Activated CD8-positive, alpha-beta memory T cell treated with anti-CD3 and anti-CD28 coated beads, Interleukin-2, amount 10 ng/mL, durations not matched to agents 7 days and 5 days (primary cell): ENCODE results near the gene TMEM203. TPM values are rescaled to one million over a fixed set of nuclear protein-coding genes. Genes with fewer than 3 reads are reported as not detected.
"Not testable (repeated sequence)": the region's sequence is repeated elsewhere in the genome, so short reads cannot be mapped to it uniquely, and the experiment has no call there.

ENCODE experiments used
- ATAC-seq: fragments of 150-1000 bp; cut with Tn5 transposase; one replicate; pipeline ENCODE4 v1.10.0; 2021; ENCODE audit warnings: moderate library complexity
- CTCF ChIA-PET: fragments of 350-600 bp; sonication (Branson Sonifier 250); formaldehyde crosslinking; loops from one replicate; lab custom pipeline; 2021; ENCODE audit warnings: antibody characterized with exemption; lab: Charles Lee
- DNase-seq: peaks from one replicate; pipeline ENCODE4 v3.0.0-alpha.2; 2020
- H3K27ac Mint-ChIP-seq: one replicate; pipeline ENCODE4 v1.8.0; 2021; ENCODE audit warnings: mild to moderate bottlenecking, mixed read lengths
- H3K27me3 Mint-ChIP-seq: one replicate; pipeline ENCODE4 v1.8.0; 2021; ENCODE audit warnings: mixed read lengths
- H3K36me3 Mint-ChIP-seq: one replicate; pipeline ENCODE4 v1.8.0; 2021; ENCODE audit warnings: mild to moderate bottlenecking, mixed read lengths
- H3K4me1 Mint-ChIP-seq: one replicate; pipeline ENCODE4 v1.8.0; 2021; ENCODE audit warnings: mixed read lengths
- H3K4me3 Mint-ChIP-seq: one replicate; pipeline ENCODE4 v1.8.0; 2021; ENCODE audit warnings: mild to moderate bottlenecking, moderate library complexity, mixed read lengths
- H3K9me3 Mint-ChIP-seq: one replicate; pipeline ENCODE4 v1.8.0; 2022; ENCODE audit warnings: low read depth, mixed read lengths
- total RNA-seq, 2 experiments: library from RNA; stranded (reverse); gene quantifications; one replicate each; pipeline ENCODE4 v1.2.3, GENCODE V29; 2021

TMEM203 gene
- total RNA-seq, 2 experiments from 2014 or later = 32.2 to 36.9 TPM

GRCh38 chr9:137245450-137246421 is 40.3 kb upstream of the TMEM203 start:
- peaks cover 19% of the 10 kb centered on the region for H3K4me1 Mint-ChIP-seq
- DNase-seq = no peak
- H3K27me3 Mint-ChIP-seq = no peaks in the 10 kb centered on the region
- H3K27ac Mint-ChIP-seq = no peak overlapping the region
- no peak for ATAC-seq
- H3K4me3 Mint-ChIP-seq = no peak overlapping the region
- CTCF ChIA-PET = interaction anchor here (1.5 to 5.2 kb wide), 2 partner anchors 9 kb away, joined by 3 to 23 read pairs; no protein-coding TSS in a partner anchor
- peaks cover 21% of the 10 kb centered on the region for H3K36me3 Mint-ChIP-seq
- no peaks in the 10 kb centered on the region for H3K9me3 Mint-ChIP-seq

GRCh38 chr9:137244486-137245449 is 39.3 kb upstream of the TMEM203 start:
- Mint-ChIP-seq H3K4me3 (no peak overlapping the region), H3K9me3 (no peaks in the 10 kb centered on the region), H3K27me3 (no peaks in the 10 kb centered on the region), H3K4me1 (peaks cover 19% of the 10 kb centered on the region), H3K27ac (no peak overlapping the region), H3K36me3 (peaks cover 21% of the 10 kb centered on the region)
- CTCF ChIA-PET = interaction anchor here (1.5 to 6.1 kb wide), 3 partner anchors 8 to 10 kb away, joined by 3 to 46 read pairs (median 23); partner anchors contain the start of gene NELFB
- ATAC-seq = no peak
- DNase-seq = no peak

DNA sequence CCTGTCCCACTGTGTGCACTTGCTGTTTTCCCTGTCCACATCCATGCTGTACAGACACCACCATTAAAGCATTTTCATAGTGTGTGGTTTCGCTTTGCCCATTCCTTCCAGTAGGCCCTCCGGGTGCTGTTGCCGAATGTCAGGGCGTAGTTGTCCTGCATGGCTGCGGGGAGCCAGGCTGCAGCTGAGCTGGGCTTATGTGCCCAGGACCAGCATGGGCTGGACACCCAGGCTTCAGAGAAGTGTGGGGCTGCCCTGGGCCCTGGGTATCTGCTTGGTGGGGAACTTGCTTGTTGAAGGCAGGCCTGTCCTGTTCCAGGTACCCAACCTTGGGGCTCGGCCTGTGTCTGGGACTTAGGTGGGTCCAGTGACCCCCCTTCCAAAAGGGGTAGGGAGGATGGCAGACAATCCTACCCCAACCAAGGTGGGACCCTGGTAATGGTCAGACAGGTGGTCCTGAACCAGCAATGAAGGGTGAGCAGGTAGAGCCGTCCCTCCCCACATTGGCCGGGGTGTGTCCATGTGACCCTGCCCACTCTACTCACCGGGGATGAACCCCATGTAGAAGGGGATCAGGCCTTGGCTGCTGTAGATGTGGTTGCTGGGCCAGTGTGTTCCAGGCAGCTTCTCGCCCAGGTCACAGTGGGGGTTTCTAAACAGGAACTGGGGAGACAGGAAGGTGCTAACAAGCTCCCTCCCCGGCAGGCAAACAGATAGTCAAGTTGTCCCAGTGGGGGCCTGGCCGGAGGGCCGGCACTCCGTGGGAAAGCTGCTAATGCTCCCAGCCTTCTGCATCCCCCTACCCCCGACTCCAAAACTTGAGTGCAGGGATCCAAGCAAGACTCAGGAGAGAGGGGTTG is 38.4 kb upstream of the TMEM203 start:
- H3K4me3 Mint-ChIP-seq = peak overlapping the region; percentile 30
- no peaks in the 10 kb centered on the region for H3K9me3 Mint-ChIP-seq
- no peaks in the 10 kb centered on the region for H3K27me3 Mint-ChIP-seq
- H3K36me3 Mint-ChIP-seq = peaks cover 21% of the 10 kb centered on the region
- no peak for ATAC-seq
- H3K4me1 Mint-ChIP-seq = peaks cover 23% of the 10 kb centered on the region
- CTCF ChIA-PET = interaction anchor here (1.4 to 6.1 kb wide), 2 partner anchors 11 to 215 kb away, joined by 3 to 46 read pairs; partner anchors contain the start of gene NELFB
- H3K27ac Mint-ChIP-seq = no peak overlapping the region
- peak; percentile 53 for DNase-seq

- H3K9me3 Mint-ChIP-seq, H3K27me3 Mint-ChIP-seq, ATAC-seq, H3K27ac Mint-ChIP-seq, DNase-seq: not testable (repeated sequence)
- H3K4me3 Mint-ChIP-seq = peak overlapping the region; percentile 30
- CTCF ChIA-PET = interaction anchor here (1.0 to 6.1 kb wide), 5 partner anchors 11 to 214 kb away, joined by 3 to 46 read pairs (median 3); partner anchors contain the start of genes NELFB and RNF224
- peaks cover 29% of the 10 kb centered on the region for H3K4me1 Mint-ChIP-seq
- peaks cover 21% of the 10 kb centered on the region for H3K36me3 Mint-ChIP-seq
These were observed 37.8 kb upstream of the TMEM203 start for GRCh38 chr9:137243266-137243625.

- DNase-seq (peak; percentile 58), ATAC-seq (no peak)
- Mint-ChIP-seq H3K27ac (peak overlapping the region; percentile 66), H3K27me3 (no peaks in the 10 kb centered on the region), H3K4me1 (peaks cover 31% of the 10 kb centered on the region), H3K4me3 (peak overlapping the region; percentile 82), H3K36me3 (peaks cover 21% of the 10 kb centered on the region), H3K9me3 (no peaks in the 10 kb centered on the region)
- CTCF ChIA-PET = interaction anchor here (1.0 to 6.1 kb wide), 5 partner anchors 12 to 213 kb away, joined by 3 to 46 read pairs (median 3); partner anchors contain the start of genes NELFB and RNF224
These were observed 37.1 kb upstream of the TMEM203 start for GRCh38 chr9:137242269-137243203.

- CTCF ChIA-PET = interaction anchor here (0.9 to 6.1 kb wide), 11 partner anchors 13 to 441 kb away, joined by 3 to 110 read pairs (median 8); partner anchors contain the start of genes CYSRT1, NDOR1, NELFB and RNF208
- ATAC-seq (peak; percentile 18), DNase-seq (peak; percentile 81)
- Mint-ChIP-seq H3K27me3 (no peaks in the 10 kb centered on the region), H3K9me3 (no peaks in the 10 kb centered on the region), H3K36me3 (peaks cover 21% of the 10 kb centered on the region), H3K4me1 (peaks cover 31% of the 10 kb centered on the region), H3K27ac (peak overlapping the region; percentile 56), H3K4me3 (peak overlapping the region; percentile 82)
These were observed 36.2 kb upstream of the TMEM203 start for GRCh38 chr9:137241490-137242268.

DNA sequence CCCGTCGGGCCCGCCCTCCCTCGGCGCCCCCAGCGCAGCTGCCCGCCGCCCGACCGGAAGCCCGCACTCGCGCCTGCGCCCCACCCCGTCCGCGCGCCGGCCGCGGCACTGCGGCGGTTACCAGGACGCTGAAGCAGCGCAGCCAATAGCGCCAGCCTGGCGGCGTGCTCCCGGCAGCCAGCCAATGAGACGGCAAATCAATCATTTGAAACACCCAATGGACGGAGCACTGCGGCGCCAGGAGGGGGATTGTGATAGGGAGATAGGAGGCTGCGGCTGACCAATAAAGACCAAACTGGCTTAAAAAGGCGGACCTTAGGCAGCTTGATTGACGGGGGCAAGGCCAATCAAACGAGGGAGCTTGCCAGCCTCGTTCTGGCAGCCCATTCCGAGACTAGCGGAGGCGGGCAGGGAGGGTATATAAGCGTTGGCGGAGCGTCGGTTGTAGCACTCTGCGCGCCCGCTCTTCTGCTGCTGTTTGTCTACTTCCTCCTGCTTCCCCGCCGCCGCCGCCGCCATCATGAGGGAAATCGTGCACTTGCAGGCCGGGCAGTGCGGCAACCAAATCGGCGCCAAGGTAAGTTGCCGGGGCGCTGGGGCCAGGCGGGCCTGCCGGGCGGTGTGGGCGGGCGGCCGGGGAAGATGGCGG is 35.5 kb upstream of the TMEM203 start, which contains the start of gene TUBB4B:
TUBB4B (plus strand) TSS at position 447 of the 649 bp plus-strand sequence; CDS start at position 521, 74 bp downstream.
- Mint-ChIP-seq H3K4me1 (peaks cover 31% of the 10 kb centered on the region), H3K36me3 (peaks cover 21% of the 10 kb centered on the region), H3K9me3 (no peaks in the 10 kb centered on the region), H3K27ac (peak within 1 kb of the TSS; percentile 90), H3K27me3 (no peaks in the 10 kb centered on the region), H3K4me3 (peak within 1 kb of the TSS; percentile 82)
- DNase-seq (peak; percentile 99), ATAC-seq (peak; percentile 75)
- CTCF ChIA-PET = interaction anchor here (0.6 to 7.1 kb wide), 23 partner anchors 11 to 511 kb away, joined by 3 to 110 read pairs (median 5); partner anchors contain the start of genes ANAPC2, CYSRT1, DPP7 and MAN1B1

- Mint-ChIP-seq H3K4me1 (peaks cover 31% of the 10 kb centered on the region), H3K9me3 (no peaks in the 10 kb centered on the region), H3K4me3 (peak overlapping the region; percentile 74), H3K27me3 (no peaks in the 10 kb centered on the region), H3K27ac (peak overlapping the region; percentile 70), H3K36me3 (peaks cover 21% of the 10 kb centered on the region)
- no peak for DNase-seq
- peak; percentile 22 for ATAC-seq
- CTCF ChIA-PET = interaction anchor here (0.6 to 7.1 kb wide), 24 partner anchors 10 to 511 kb away, joined by 3 to 110 read pairs (median 5); partner anchors contain the start of genes ANAPC2, CYSRT1, DPP7 and MAN1B1
These were observed 34.9 kb upstream of the TMEM203 start for GRCh38 chr9:137240318-137240840.

GRCh38 chr9:137239541-137240200 is 34.2 kb upstream of the TMEM203 start:
- Mint-ChIP-seq H3K27ac (peak overlapping the region; percentile 69), H3K4me1 (peaks cover 31% of the 10 kb centered on the region), H3K4me3 (peak overlapping the region; percentile 74), H3K36me3 (peaks cover 21% of the 10 kb centered on the region)
- CTCF ChIA-PET = interaction anchor here (0.6 to 7.1 kb wide), 20 partner anchors 10 to 440 kb away, joined by 3 to 110 read pairs (median 6); partner anchors contain the start of genes ANAPC2, CYSRT1, DPP7 and MAN1B1
- DNase-seq, H3K9me3 Mint-ChIP-seq, H3K27me3 Mint-ChIP-seq, ATAC-seq: not testable (repeated sequence)
